Gastroesophageal sphincter (tissue), 3 donors: ENCODE measurements around the gene TMC7.

Experiments used
- CTCF ChIP-seq, 4 experiments: fragments of 200-600 bp in 2 of 4; fragments of 450-650 bp in 2 of 4; sonication (generic) in 1 of 4; IDR thresholded peaks; one replicate each; pipeline ENCODE4 v1.5.1; 2017 to 2019; ENCODE audit warnings: antibody characterized with exemption in 4 of 4, mild to moderate bottlenecking in 2 of 4, moderate library complexity in 2 of 4
- EP300 ChIP-seq: sonication (generic); formaldehyde crosslinking; IDR thresholded peaks from one replicate; pipeline ENCODE4 v1.6.1; 2017; ENCODE audit warnings: antibody characterized with exemption, mild to moderate bottlenecking
- POLR2A ChIP-seq, 2 donors: fragments of 450-650 bp; IDR thresholded peaks; one replicate each; pipeline ENCODE4 v1.6.1; 2017; ENCODE audit warnings: antibody characterized with exemption in 2 of 2, mild to moderate bottlenecking in 2 of 2, moderate library complexity in 1 of 2
- POLR2AphosphoS5 ChIP-seq: sonication (generic); formaldehyde crosslinking; IDR thresholded peaks from one replicate; pipeline ENCODE4 v1.6.1; 2017; ENCODE audit warnings: antibody characterized with exemption

GRCh38 chr16:19083670-19084069 lies 99.9 kb downstream of the TMC7 start:
- TF ChIP-seq EP300 (no peak), CTCF (IDR thresholded peaks at IDR 0.05) (no peak), POLR2A (IDR thresholded peaks at IDR 0.05) (no peak), POLR2AphosphoS5 (no peak)
